DMS 273 treated with DMSO at 0.1 percent for 48 hours (cell line): ENCODE results near the gene PRG3.

Source experiments
- DNase-seq: peaks from one replicate; lab custom pipeline; 2025; lab: John Stamatoyannopoulos, UW

The PRG3 gene, protein sequence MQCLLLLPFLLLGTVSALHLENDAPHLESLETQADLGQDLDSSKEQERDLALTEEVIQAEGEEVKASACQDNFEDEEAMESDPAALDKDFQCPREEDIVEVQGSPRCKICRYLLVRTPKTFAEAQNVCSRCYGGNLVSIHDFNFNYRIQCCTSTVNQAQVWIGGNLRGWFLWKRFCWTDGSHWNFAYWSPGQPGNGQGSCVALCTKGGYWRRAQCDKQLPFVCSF

DNA sequence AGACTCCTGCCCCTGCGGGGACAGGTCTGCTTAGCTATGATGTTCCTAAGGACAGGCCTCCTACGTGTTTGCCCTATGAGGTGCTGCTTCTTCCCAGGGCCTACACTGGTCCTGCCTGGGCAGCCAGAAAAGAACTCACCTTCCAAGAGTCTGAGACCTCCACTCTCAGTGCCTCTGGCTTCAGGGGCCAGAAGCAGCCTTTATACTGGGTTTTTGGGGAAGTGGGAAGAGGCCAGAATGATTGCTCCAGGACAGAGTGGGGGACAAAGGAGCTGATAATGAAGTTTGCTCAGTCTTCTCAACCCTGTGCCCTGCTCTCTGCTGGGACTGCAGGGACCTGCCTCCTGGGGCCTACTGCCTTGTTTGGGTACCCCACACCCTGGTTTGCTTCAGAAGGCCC is at the start of gene PRG3:
Gene PRG3 (minus strand): TSS at position 176 of the 400 bp plus-strand sequence. CDS start 442 bp downstream, outside the sequence.
- DNase-seq: no peak

DNA sequence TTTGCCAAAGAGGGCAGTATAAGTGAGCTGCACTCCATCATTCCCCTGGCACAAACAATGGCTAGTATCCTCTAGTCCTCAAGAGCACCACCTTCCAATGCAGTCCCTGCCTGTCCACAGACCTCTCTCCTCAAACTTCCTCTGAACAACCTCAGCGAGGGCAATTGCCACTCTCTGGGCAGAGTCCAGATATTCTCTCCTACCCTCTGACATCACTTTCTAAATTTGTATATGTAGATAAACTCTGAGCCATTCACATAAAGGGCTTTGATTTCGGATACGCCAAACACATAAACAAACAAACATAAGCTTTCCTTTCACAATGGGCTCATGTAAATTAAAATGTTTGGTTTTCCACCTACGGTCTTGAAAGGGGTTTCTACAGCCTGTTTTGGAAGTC is 49.0 kb upstream of the PRG3 start:
- DNase-seq: no peak

DNA sequence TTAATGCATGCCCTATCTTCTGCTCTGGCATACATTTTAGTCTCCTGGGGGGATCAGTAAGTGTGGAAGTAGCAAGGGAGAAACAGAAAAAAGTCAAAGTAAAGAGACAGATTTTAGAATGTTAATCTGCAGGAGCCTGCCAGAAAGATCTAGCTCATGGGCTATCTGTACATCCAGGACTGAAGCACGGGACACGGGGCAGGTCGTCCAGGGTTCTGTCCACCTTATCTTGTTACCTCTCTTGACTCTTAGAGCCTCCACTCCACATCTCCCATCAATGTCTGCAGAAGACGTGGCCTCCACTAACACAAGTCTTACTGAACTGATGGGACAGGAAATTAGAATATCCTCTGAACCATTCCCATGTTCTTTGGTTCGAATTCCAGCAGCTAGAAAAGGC is 47.7 kb upstream of the PRG3 start:
- DNase-seq: no peak

DNA sequence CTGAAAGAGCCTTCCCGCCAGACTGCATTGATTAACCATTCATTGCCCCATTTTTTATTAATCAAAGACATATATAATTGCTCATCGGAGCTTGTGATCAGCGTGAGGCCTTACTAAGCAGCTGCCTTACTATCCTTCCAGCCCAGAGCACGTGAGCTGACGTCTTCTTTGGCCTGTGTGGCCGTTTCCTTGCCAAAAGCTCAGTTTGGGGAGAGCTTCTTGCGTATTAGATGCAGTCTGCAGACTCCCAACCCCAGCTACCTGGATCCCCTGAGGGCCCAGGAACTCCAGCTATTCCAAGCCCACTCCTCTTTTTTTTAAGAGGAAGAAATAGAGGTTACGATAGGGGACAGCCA is 46.8 kb upstream of the PRG3 start:
- DNase-seq: no peak

DNA sequence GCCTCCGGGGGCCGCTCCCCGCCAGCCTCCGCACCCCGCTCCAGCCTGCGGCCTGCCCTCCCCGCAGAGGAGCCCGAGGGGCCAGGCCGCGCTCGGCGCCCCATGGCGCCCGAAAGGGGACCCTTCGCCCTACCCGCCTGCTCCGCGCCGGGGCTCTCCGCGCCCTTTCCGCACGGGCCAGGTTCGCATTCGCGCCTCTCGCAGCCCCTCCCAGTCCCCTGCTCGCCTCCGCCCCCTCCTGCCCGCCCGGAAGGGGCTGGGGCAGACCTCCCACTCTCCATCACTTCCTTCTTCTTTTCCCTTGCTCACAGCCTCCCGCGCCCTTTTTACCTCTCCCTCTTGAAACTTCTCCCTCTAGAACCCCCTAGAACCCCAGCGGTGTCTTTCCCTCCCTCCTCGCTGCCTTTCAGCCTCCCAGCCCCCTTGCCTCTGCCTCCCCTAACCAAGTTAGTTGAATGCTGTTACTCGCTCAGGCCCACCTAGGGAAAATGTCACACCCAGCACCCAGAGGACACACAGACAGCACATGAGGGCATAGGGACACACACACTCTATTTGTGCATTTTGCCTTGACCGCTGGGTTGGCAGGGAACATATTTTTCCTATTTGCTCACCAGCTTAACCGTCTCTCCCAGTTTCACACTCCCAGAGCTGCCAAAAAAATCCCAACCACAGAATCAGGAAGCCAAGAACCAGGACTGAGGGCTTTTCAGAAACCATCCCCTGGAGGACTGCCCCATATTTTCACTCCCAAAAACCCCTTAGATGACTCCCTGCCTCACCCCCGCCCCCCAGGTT is 46.2 kb upstream of the PRG3 start, which contains the start of gene SLC43A3:
Gene SLC43A3 (minus strand): TSS at position 193 of the 798 bp plus-strand sequence. CDS start 949 bp downstream, outside the sequence.
- DNase-seq: peak; percentile 8

DNA sequence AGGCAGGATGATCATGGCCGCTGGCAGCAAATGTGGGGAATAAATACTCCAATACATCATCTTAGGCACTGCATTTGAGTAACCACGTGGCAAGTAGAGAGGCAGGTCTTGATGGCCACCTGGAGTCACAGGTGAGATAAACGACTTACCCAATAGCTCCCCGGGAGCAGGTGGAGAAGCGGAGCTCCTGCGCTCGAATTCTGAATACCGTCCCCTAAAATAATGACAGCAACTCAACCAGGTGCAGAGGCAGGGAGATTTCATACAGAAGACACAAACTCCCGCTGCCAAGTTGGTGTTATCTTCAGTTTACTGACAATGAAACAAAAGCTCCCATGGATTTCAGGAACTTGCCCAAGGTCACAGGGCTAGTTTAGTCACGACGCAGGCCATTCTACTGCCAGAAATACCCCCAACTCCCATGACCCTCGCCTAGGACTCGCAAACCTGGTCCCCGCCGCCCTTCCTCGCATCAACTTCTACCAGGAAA is 45.5 kb upstream of the PRG3 start:
- no peak for DNase-seq

DNA sequence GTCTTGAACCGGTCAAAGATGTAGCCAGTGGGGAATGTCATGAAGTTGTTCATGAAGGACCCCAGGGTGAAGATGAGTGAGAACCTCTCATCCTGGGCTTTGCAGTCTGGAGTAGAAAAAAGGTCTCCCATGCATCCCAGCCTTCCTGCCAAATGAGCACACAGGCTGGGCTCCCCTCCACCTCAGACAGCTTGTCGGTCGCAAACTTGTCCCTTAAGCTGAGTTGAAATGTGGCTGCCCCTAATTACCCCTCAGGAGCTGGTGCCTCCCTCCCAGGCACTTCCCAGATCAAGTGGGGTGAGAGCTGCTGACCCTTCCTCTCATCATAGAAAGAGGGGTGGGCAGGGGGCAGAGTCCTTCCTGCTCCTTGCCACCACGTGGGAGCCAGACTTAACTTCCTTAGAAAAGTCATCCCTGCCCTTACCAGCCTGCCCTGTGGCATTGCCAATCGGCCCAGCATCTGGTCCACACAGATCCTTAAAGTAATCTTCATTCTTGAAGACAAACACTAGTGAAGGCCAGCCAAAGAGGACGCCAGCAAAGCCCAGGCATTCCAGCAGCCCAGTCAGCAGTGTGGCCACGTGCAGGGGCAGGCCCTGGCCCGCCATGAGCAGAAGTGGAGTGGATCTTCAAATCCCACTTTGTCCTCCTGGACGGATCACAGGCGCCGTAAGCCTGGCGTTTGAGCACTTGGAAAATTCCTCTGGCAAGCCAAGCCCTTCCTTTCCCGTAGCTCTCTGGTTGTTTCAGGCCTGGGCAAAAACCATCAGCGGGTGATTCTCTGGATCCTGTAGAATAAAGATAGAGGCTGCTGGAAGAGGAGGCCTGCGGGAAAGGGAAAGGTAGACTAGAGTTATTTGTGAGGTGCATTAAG is 44.9 kb upstream of the PRG3 start:
- no peak for DNase-seq

DNA sequence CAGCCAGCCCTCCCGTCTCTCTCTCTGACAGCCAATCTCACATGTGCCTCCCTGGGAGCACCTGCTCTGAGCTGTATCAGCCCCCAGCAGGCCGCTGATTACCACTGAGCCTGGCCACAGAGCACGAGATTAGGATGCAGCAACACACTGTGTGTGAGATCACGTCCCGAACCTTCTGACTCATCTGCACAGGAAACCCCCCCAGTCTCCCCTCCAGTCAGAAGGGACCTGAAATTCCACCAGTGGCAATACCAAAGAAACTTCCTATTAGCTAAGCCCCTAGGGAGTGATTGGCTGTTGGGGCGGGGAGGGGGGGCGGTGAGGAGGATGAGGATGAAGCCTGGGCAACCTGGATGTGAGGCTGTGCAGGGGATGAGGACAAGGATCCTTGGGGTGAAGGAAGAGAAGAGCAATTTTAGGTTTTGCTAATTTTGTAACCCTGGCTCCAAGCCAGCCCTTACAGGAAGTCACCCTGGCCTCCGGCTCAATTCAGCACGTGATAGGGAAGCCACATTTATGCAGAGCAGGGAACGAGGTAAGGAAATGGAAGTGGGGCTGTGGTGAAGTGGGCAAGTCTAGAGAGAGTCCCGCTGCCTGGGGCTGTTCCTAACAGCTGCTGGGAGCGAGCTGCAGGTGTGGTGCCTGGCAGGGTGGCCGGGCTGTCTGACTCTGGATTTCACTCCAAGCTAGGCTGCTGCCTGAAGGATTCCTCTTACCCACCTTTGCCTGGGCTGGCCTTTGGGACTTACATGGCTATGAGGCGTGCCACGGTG is 44.0 kb upstream of the PRG3 start:
- no peak for DNase-seq

DNA sequence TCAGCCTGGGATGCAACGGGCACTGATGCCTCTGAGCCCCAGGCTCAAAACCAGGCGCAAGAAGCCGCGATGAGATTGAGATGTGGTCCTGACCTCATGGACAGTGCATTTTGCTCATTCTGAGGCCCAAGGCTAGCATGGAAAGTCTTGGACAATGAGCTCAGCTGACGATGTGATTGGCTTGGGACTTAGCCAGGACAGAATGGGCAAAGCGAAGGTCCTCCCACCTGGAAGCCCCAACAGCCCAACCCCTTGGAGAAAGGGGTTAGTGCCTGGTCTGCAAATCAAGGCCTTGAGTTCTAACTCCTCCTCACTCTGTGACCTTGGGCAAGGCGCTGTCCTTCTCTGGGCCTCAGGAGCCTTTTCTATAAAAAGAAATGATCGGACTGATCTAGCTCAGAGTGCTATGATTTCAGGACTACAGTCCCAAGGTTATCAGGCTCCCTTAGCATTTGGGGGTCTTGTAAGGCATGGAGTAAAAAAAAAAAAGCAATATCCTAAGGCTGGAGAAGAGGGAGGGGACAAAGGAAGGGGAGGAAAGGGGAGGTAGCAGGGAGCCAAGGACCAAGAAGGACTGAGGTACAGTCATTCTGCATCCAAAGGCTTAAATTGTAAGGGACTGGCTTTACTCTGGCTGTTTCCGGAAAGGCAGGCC is 43.3 kb upstream of the PRG3 start:
- no peak for DNase-seq

DNA sequence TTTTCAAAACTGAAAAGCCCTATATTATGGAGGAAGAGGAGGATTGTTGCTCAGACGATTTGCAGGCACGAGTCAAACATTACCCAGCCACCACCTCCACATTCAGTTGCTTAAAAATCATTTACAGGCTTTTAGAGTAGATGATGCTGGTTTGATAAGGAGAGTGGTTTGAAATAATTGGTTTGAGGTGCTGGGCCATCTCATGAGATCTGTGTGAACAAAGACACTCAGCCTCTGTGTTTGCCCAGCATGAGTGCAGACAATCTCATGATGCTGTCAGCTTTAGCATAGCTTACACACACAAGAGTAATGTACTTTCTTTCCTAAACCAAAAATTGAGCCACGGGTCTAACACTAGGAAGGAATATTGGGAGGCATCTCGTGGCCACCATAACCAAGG is 41.7 kb upstream of the PRG3 start:
- no peak for DNase-seq

DNA sequence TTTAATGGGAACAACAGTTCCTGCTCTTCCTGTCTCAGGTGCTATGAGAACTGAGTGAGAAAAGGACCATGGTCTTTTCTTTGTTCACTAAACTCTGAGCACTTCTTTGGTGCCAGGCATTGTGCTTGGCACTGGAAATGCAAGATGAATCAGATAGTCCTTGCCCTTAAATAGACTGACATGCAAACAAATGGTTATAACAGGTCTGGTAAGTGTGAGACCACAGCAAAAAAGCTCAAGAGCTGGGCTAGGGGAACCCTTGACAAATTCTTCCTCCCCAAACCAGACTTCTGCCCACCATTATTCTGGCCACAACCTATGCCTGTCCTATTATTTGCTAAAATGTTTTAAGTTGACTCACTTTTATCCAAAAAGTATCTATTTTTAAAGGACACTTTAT is 40.9 kb upstream of the PRG3 start:
- no peak for DNase-seq

DNA sequence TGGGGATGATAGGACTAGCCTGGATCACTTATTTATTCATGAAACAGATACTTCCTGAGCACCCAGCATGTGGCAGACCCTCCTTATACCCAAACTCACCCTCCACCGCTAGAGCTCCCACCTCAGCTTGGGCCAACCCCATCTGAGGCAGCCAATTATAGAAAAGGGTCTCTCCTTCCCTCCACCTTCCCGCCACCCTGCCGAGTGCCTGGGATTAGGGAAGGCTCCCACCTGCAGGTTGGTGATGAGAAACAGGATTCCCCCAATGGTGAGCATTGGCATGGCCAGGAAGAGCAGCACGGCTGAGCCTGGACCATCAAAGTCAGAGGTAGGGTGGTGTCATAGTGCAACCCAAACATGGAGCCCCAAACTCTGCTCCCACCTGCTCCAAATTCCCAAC is 40.1 kb upstream of the PRG3 start:
- no peak for DNase-seq

DNA sequence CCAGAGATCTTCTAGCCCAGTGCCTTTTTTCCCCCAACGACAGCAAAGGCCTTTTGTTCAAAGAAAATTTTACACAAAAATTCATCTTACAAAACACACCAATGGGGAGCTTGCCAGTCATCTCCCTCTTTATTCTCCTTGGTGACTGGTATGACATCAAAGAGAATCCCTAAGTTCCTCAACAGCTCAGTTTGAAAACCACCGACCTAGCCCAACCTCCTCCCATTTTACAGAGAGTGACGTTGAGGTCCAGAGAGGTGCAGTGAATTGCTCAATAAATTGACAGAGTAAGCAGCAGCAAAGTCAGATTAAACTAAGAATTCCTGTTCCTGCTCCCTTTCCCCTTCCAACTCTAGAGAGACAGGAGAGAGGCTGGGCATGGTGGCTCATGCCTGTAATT is 38.2 kb upstream of the PRG3 start:
- no peak for DNase-seq

DNA sequence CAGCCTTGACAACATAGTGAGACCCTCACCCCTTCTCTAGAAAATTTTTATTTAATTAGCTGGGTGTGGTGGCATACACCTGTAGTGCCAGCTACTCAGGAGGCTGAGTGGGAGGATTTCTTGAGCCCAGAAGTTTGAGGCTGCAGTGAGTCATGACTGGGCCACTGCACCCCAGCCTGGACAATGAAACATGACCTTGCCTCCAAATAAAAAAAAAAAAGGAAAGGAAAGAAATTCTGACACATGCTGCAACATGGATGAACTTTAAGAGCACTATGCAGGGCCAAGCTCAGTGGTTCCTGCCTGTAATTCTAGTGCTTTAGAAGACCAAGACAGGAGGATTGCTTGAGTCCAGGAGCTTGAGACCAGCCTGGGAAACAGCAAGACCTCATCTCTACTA is 37.2 kb upstream of the PRG3 start:
- no peak for DNase-seq

DNA sequence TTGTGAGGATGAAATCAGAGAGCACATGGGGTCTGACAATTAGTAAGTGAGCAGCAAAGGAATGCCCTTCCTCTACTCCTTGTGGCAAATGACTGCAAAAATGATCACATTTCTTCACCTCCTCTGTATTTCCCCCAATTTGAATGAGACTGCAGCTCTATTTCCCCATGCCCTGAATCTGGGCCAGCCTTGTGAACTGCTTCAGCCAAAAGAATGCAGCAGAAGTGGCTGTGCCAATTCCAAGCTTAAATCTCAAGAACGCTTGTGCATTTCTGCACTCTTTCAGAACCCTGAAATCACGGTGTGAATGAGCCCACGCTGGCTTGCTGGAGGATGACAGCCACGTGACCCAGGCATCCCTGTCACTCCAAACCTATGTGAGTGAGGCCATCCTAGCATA is 36.1 kb upstream of the PRG3 start:
- no peak for DNase-seq

DNA sequence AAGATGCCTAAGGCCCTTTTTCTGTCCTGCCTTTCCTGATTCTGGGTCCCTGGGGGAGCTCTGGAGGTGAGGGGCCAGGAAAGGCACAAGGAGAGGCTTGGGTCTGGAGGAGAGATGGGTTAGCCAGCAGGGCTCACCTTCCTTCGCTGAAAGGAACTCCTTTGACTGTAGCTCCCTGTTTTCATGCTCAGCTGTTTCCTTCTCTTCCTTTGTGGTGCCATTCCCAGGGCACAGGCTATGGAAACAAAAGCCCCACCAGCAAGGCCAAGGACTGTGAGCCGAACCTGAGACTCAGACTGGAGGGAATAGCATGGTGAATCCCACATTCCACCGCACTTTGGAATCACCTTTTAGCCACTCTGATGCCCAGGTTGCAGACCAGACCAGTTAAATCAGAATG is 35.5 kb upstream of the PRG3 start:
- no peak for DNase-seq

DNA sequence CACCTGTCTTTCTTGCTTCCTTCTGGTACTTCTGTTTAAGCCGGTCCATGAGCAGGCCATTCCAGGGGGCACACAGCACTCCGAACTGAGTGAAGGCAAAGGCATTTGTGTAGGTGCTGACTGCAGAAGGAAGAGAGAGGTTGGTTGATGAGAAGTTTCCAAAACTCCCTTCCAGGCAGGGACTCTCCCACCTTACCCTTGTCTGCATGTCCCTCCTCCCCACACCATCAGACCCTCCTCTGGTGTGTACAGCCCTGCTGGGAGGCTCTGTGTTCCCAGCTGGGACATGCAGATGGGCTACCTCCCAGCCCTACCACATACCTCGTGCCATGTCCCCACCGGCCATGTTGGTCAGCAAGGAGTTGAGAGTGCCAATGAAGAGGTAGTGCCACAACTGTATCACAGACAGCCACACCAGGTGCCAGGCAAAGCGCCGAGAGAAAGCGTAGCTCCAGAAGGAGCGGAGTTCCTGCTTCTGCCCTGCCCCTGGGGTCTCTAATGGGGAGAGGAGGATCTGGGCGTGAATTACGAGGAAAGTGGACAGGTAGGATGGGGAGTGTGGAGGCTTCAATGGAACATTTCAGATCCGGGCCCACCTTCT is 33.8 kb upstream of the PRG3 start:
- DNase-seq: no peak

DNA sequence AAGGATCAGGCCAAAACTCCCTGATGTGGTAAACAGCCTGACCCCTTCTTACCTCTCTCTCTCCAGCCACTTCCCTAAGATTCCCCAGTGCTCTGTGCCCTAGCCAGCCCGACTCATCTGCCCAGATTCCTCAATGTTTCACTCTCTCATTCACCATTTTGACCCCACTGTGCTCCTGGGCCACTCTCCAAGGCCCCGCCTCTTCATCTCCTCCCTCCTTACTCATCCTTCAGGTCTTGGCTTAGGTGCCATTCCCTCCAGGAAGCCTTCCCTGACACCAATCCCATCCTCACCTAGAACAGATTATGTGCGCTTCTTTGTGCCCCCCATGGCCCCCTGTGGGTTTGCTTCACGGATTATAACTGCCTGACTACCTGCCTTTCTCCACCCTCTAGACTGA is 32.7 kb upstream of the PRG3 start:
- no peak for DNase-seq

DNA sequence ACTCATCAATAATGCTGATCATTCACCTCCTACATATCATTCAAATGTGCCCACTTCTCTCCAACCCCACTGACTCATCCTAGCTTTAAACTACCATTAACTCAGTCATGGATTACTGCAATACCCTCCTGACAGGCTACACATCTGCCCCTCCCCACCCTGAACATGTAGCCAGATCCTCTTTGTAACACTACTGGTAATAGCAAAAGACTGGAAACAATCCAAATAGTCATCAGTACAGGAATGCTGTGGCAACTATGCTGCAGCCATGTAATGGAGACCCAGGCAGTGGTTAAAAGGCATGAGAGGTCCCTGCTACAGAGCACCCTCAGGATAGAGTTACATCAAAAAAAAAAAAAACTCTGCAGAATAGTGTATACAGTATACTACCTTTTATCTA is 29.3 kb upstream of the PRG3 start:
- no peak for DNase-seq

DNA sequence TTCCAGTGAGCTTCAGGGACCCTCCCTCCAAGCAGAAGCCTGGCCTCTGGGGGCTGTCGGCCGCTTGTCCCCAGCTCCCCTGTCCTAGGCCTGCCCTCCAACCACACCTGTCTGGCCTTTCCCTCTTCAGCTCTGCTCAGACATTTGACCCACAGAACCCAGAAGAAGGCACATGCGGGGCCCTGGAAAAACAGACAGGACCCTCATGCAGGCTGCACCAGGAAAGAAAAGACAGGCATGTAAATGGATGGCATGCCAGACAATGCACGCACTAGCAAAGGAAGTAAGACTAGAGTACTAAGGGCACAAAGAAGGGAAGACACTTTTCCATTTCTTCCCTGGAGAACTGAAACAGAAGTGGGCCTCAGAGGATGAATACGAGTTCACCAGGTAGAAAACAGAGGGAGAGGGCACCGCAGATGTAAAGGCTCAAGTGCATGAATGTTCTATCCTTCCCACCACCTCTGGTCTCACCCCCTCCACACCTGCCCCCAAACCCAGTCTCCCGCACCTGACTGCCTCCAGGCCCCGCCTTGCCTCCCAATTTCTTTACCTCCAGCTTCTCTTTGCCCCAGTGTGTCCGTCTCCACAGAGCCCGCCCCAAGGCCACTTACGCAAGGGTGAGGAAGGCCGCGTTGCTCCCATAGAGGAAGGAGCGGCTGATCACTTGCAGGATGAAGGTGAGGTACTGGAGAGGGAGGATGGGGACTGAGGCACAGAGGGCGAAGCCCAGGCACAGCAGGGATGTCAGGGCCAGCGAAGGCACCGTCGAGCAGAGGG is 28.6 kb upstream of the PRG3 start:
- no peak for DNase-seq
